NCI-H1092 treated with DMSO at 0.1 percent for 48 hours (cell line): ENCODE measurements around the gene TEX53.
A peak's percentile ranks its signal among the peaks of the same experiment; 100 is the strongest.

ENCODE experiments used
- DNase-seq: peaks from one replicate; lab custom pipeline; 2025; lab: John Stamatoyannopoulos, UW

Gene TEX53

GRCh38 chr9:114680259-114681001 is 22.8 kb upstream of the TEX53 start:
- DNase-seq = no peak

- DNase-seq = no peak
These were observed 21.2 kb upstream of the TEX53 start for GRCh38 chr9:114678795-114679194.

- no peak for DNase-seq
These were observed 20.5 kb upstream of the TEX53 start for GRCh38 chr9:114678130-114678529.

GRCh38 chr9:114677418-114677817 is 19.8 kb upstream of the TEX53 start:
- DNase-seq = peak; percentile 8

- DNase-seq = no peak
These were observed 19.3 kb upstream of the TEX53 start for GRCh38 chr9:114676901-114677300.

GRCh38 chr9:114674798-114675540 is 17.4 kb upstream of the TEX53 start:
- no peak for DNase-seq

GRCh38 chr9:114674076-114674797 is 16.6 kb upstream of the TEX53 start:
- DNase-seq = no peak

GRCh38 chr9:114671605-114672004 is 14.0 kb upstream of the TEX53 start:
- DNase-seq = no peak

- DNase-seq = no peak
These were observed 12.4 kb upstream of the TEX53 start for GRCh38 chr9:114669961-114670360.

GRCh38 chr9:114668146-114668545 is 10.5 kb upstream of the TEX53 start:
- DNase-seq = no peak

GRCh38 chr9:114666851-114667250 is 9.2 kb upstream of the TEX53 start:
- no peak for DNase-seq

GRCh38 chr9:114666401-114666800 is 8.8 kb upstream of the TEX53 start:
- DNase-seq = no peak

- DNase-seq = no peak
These were observed 6.6 kb upstream of the TEX53 start for GRCh38 chr9:114664181-114664580.

GRCh38 chr9:114662081-114662989 is 4.7 kb upstream of the TEX53 start:
- DNase-seq = peak; percentile 14

GRCh38 chr9:114656301-114656700 is 1.3 kb downstream of the TEX53 start:
- no peak for DNase-seq

- DNase-seq = no peak
These were observed 1.9 kb downstream of the TEX53 start for GRCh38 chr9:114655689-114656088.

GRCh38 chr9:114653556-114654159 is 3.9 kb downstream of the TEX53 start:
- peak; percentile 70 for DNase-seq

- DNase-seq = no peak
These were observed 4.6 kb downstream of the TEX53 start for GRCh38 chr9:114652776-114653555.

GRCh38 chr9:114643896-114644295 is 13.7 kb downstream of the TEX53 start:
- DNase-seq = no peak

GRCh38 chr9:114643001-114643400 is 14.6 kb downstream of the TEX53 start:
- no peak for DNase-seq

GRCh38 chr9:114641967-114642366 is 15.6 kb downstream of the TEX53 start:
- no peak for DNase-seq
